ENCODE measurements around the gene TM7SF2.

The TM7SF2 gene

DNA sequence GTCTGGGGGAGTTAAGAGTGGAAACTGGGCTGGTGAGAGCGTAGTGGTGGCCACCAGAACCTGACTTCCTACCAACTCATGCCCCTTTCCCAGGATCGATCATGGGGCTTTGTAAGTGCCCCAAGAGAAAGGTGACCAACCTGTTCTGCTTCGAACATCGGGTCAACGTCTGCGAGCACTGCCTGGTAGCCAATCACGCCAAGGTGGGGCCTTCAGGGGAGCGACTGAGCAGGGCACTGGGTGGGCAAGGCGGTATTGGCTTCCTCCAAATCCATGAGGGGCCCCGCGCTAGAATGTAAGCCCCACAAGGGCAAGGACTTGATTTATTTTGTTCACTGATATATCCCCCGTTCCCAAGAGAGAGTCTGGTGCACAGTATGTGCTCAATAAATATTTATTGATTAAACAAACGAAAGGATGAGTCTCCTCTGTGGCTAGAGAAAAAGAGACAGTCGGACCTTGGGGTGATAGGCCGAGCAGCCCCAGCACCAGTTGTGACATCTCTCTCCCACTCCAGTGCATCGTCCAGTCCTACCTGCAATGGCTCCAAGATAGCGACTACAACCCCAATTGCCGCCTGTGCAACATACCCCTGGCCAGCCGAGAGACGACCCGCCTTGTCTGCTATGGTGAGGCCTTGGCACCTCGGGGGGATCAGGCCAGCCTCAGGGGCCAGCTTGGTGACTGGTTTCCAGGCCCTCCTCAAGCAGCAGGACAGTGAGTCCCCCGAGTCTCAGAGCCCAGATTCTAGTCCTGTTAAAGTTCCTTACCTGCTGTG lies 26.9 kb upstream of the TM7SF2 start:
- Histone ChIP-seq H3K4me2 (ENCODE audit: low read depth, low read length, poor library complexity, severe bottlenecking) (peak overlapping the region; percentile 95), H3K4me1 (ENCODE audit: insufficient read depth, low read length, poor library complexity, severe bottlenecking) (peaks cover 30% of the 10 kb centered on the region), H3K36me3 (ENCODE audit: insufficient read depth, low read length) (peaks cover 6% of the 10 kb centered on the region; the same call in 1 of the 2 replicates), H3F3A (ENCODE audit: low read depth) (no peaks in the 10 kb centered on the region), H3K9ac (ENCODE audit: low read depth, low read length, poor library complexity, severe bottlenecking) (peak overlapping the region; percentile 87), H3K9me2 (replicated peaks; ENCODE audit: low read depth, low read length) (no peaks in the 10 kb centered on the region), H3K79me2 (ENCODE audit: insufficient read depth, low read length) (peaks cover 59% of the 10 kb centered on the region), H3K4me3 (ENCODE audit: low read length, poor library complexity, severe bottlenecking) (peak overlapping the region; percentile 82), H3K9me3 (ENCODE audit: insufficient read depth, low read depth, low read length) (no peaks in the 10 kb centered on the region), H3K27me3 (ENCODE audit: insufficient read depth, low read length, poor library complexity, severe bottlenecking) (no peaks in the 10 kb centered on the region), H4K20me1 (ENCODE audit: insufficient read depth, low read length, poor library complexity, severe bottlenecking) (peaks cover 14% of the 10 kb centered on the region), H2AFZ (ENCODE audit: low read length) (peak overlapping the region; percentile 51; the same call in 1 of the 2 replicates)
- no peak for TF ChIP-seq EZH2phosphoT487 (IDR thresholded peaks at IDR 0.05; ENCODE audit: borderline replicate concordance)
- no peak for TF ChIP-seq CTCF (conservative IDR thresholded peaks at IDR 0.05; ENCODE audit: low read length)

DNA sequence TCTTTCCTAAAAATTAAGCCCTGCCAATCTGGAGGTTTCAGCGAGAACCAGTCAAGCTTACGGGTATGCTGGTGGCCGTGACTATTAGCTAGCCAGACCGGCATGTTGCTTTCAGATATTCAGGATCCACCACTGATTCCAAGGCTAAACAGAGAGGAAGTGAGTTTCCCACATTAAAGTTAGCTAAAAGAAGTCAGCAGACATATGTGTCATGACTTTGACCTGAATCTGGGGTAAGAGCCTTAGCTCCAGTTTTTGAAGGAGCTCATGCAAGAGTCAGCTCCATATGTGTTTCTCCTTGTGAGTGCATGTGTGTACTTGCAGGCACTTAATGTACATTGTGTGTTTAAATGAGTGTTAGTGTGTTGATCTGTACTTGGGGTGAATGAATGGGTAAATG lies 26.2 kb upstream of the TM7SF2 start:
- no peak overlapping the region for H2AFZ ChIP-seq (ENCODE audit: low read length)
- H3K79me2 ChIP-seq (ENCODE audit: insufficient read depth, low read length): peaks cover 54% of the 10 kb centered on the region
- no peaks in the 10 kb centered on the region for H3K27me3 ChIP-seq (ENCODE audit: insufficient read depth, low read length, poor library complexity, severe bottlenecking)
- H3K9ac ChIP-seq (ENCODE audit: low read depth, low read length, poor library complexity, severe bottlenecking): peak overlapping the region; percentile 87
- peaks cover 9% of the 10 kb centered on the region for H4K20me1 ChIP-seq (ENCODE audit: insufficient read depth, low read length, poor library complexity, severe bottlenecking)
- peak overlapping the region; percentile 95 for H3K4me2 ChIP-seq (ENCODE audit: low read depth, low read length, poor library complexity, severe bottlenecking)
- no peaks in the 10 kb centered on the region for H3F3A ChIP-seq (ENCODE audit: low read depth)
- H3K4me3 ChIP-seq (ENCODE audit: low read length, poor library complexity, severe bottlenecking): peak overlapping the region; percentile 82
- H3K9me2 ChIP-seq (replicated peaks; ENCODE audit: low read depth, low read length): no peaks in the 10 kb centered on the region
- TF ChIP-seq CTCF (conservative IDR thresholded peaks at IDR 0.05; ENCODE audit: low read length) (no peak), EZH2phosphoT487 (IDR thresholded peaks at IDR 0.05; ENCODE audit: borderline replicate concordance) (no peak)
- H3K4me1 ChIP-seq (ENCODE audit: insufficient read depth, low read length, poor library complexity, severe bottlenecking): peaks cover 30% of the 10 kb centered on the region
- H3K9me3 ChIP-seq (ENCODE audit: insufficient read depth, low read depth, low read length): no peaks in the 10 kb centered on the region
- H3K36me3 ChIP-seq (ENCODE audit: insufficient read depth, low read length): peaks cover 3% of the 10 kb centered on the region; the same call in 1 of the 2 replicates

DNA sequence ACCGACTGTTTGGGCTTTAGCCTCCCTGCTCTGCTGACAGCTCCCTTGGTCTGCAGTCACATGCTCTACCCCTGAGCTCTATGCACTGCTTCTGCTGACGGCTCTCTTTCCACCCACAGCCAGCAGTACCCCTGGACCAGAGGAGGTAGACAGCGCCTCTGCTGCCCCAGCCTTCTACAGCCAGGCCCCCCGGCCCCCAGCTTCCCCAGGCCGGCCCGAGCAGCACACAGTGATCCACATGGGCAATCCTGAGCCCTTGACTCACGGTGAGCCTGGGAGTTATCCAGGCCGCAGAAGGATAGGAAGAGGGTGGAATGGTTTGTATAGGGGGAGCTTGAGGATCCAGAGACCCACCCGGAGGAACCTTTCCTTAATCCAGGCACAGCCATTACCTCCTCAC lies 24.9 kb upstream of the TM7SF2 start:
- H3K79me2 ChIP-seq (ENCODE audit: insufficient read depth, low read length): peaks cover 40% of the 10 kb centered on the region
- H2AFZ ChIP-seq (ENCODE audit: low read length): no peak overlapping the region
- no peak overlapping the region for H3K4me2 ChIP-seq (ENCODE audit: low read depth, low read length, poor library complexity, severe bottlenecking)
- TF ChIP-seq EZH2phosphoT487 (IDR thresholded peaks at IDR 0.05; ENCODE audit: borderline replicate concordance) (no peak), CTCF (conservative IDR thresholded peaks at IDR 0.05; ENCODE audit: low read length) (no peak)
- H3K9ac ChIP-seq (ENCODE audit: low read depth, low read length, poor library complexity, severe bottlenecking): no peak overlapping the region
- no peaks in the 10 kb centered on the region for H3K27me3 ChIP-seq (ENCODE audit: insufficient read depth, low read length, poor library complexity, severe bottlenecking)
- H3K4me3 ChIP-seq (ENCODE audit: low read length, poor library complexity, severe bottlenecking): no peak overlapping the region
- peaks cover 4% of the 10 kb centered on the region for H4K20me1 ChIP-seq (ENCODE audit: insufficient read depth, low read length, poor library complexity, severe bottlenecking)
- peaks cover 3% of the 10 kb centered on the region; the same call in 1 of the 2 replicates for H3K36me3 ChIP-seq (ENCODE audit: insufficient read depth, low read length)
- H3K9me3 ChIP-seq (ENCODE audit: insufficient read depth, low read depth, low read length): no peaks in the 10 kb centered on the region
- H3K4me1 ChIP-seq (ENCODE audit: insufficient read depth, low read length, poor library complexity, severe bottlenecking): peaks cover 24% of the 10 kb centered on the region
- no peaks in the 10 kb centered on the region for H3F3A ChIP-seq (ENCODE audit: low read depth)
- H3K9me2 ChIP-seq (replicated peaks; ENCODE audit: low read depth, low read length): no peaks in the 10 kb centered on the region
